ENCODE results near the gene RIC1. TPM values are rescaled to one million over a fixed set of nuclear protein-coding genes. Genes with fewer than 3 reads are reported as not detected.

RIC1 gene
- total RNA-seq, 5 donors from 2014 or later (not counting 1 experiment from before 2014, with no cell fraction given), result 22.2 to 29.9 (median 22.9) TPM

DNA sequence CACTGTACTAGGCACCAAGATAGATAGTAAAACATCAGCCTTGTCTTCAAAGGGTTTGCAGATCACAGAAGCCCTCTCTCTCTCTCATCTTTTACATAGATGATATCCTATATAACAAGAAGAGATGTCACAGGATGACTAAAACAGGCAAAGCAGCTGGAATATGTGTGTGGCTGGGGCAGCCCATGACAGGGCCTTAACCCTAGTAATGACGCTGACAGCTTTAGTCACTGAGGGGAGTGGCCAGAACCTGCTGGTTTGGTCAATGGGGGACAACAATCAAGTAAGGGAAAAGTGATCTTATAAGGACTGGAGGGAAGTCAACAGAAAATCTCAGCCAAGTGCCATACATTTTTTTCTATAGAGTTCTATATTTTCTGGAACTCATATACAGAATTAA, 41.9 kb upstream of the RIC1 start:
- WGBS (ENCODE audit: insufficient coverage), result no CpG with 5 or more reads among the region's 1 CpG
- no peaks in the 10 kb centered on the region for H3K9me3 Mint-ChIP-seq
- no peaks in the 10 kb centered on the region for H3K27me3 ChIP-seq (replicated peaks in 1 of 2; ENCODE audit: control insufficient read depth in 2 of 2, extremely low read depth in 1 of 2, insufficient read depth in 2 of 2, low read length in 1 of 2)
- peak overlapping the region; percentile 98 to 99 for H3K27ac Mint-ChIP-seq
- no peak for DNase-seq
- peaks cover 40 to 57% (median 48%) of the 10 kb centered on the region in 3 donors for H3K4me1 Mint-ChIP-seq
- H3K4me3 Mint-ChIP-seq, result peak overlapping the region in 2 of 3 donors; percentile 18 to 37
- CTCF ChIA-PET, result interaction anchor here (1.1 to 3.7 kb wide), 8 partner anchors 12 to 828 kb away, joined by 3 to 21 read pairs (median 6); partner anchors contain the start of gene CD274 (in 2 of the 2)
- H3K36me3 ChIP-seq (ENCODE audit: control insufficient read depth in 2 of 2, extremely low read depth in 1 of 2, insufficient read depth in 1 of 2, low read length in 1 of 2), result no peaks in the 10 kb centered on the region
- no peak overlapping the region for H3K4me3 ChIP-seq (ENCODE audit: control insufficient read depth in 1 of 2, extremely low read depth in 1 of 2, low read length in 1 of 2)
- H3K9me3 ChIP-seq, result no peaks in the 10 kb centered on the region
- no peaks in the 10 kb centered on the region for H3K36me3 Mint-ChIP-seq
- POLR2A ChIA-PET, result interaction anchor here in 1 of 2 donors (1.1 kb wide), 1 partner anchor 137 kb away, joined by 3 read pairs; no protein-coding TSS in a partner anchor
- peak in 1 of 4 experiments; percentile 21 for ATAC-seq (replicated peaks in 1 of 4)
- peaks cover 21 to 28% of the 10 kb centered on the region in 2 experiments for H3K4me1 ChIP-seq (ENCODE audit: control insufficient read depth in 1 of 2, extremely low read depth in 1 of 2, insufficient read depth in 2 of 2, low read length in 2 of 2)
- H3K27me3 Mint-ChIP-seq, result no peaks in the 10 kb centered on the region
- peak overlapping the region; percentile 79 for H3K27ac ChIP-seq (ENCODE audit: low read length)

- H3K27ac ChIP-seq (ENCODE audit: low read length), result no peak overlapping the region
- CTCF ChIA-PET, result no interaction called here
- H3K4me1 Mint-ChIP-seq, result peaks cover 10 to 28% (median 18%) of the 10 kb centered on the region in 3 donors
- no peaks in the 10 kb centered on the region for H3K9me3 ChIP-seq
- WGBS (ENCODE audit: insufficient coverage), result no CpG with 5 or more reads among the region's 3 CpGs
- H3K4me3 ChIP-seq (ENCODE audit: control insufficient read depth in 1 of 2, extremely low read depth in 1 of 2, low read length in 1 of 2), result no peak overlapping the region
- DNase-seq, result no peak
- no peak overlapping the region for H3K27ac Mint-ChIP-seq
- no peaks in the 10 kb centered on the region for H3K9me3 Mint-ChIP-seq
- no peak overlapping the region for H3K4me3 Mint-ChIP-seq
- H3K27me3 ChIP-seq (replicated peaks in 1 of 2; ENCODE audit: control insufficient read depth in 2 of 2, extremely low read depth in 1 of 2, insufficient read depth in 2 of 2, low read length in 1 of 2), result no peaks in the 10 kb centered on the region
- H3K36me3 ChIP-seq (ENCODE audit: control insufficient read depth in 2 of 2, extremely low read depth in 1 of 2, insufficient read depth in 1 of 2, low read length in 1 of 2), result no peaks in the 10 kb centered on the region
- no peaks in the 10 kb centered on the region for H3K36me3 Mint-ChIP-seq
- peaks cover 5 to 8% of the 10 kb centered on the region in 2 experiments for H3K4me1 ChIP-seq (ENCODE audit: control insufficient read depth in 1 of 2, extremely low read depth in 1 of 2, insufficient read depth in 2 of 2, low read length in 2 of 2)
- POLR2A ChIA-PET, result no interaction called here
- H3K27me3 Mint-ChIP-seq, result no peaks in the 10 kb centered on the region
- ATAC-seq (replicated peaks in 1 of 4), result no peak
Observed at GRCh38 chr9:5592231-5592630, 36.7 kb upstream of the RIC1 start.

GRCh38 chr9:5592904-5593303, 36.0 kb upstream of the RIC1 start:
- CTCF ChIA-PET, result no interaction called here
- peaks cover 0 to 1% of the 10 kb centered on the region in 2 experiments for H3K4me1 ChIP-seq (ENCODE audit: control insufficient read depth in 1 of 2, extremely low read depth in 1 of 2, insufficient read depth in 2 of 2, low read length in 2 of 2)
- no peak for ATAC-seq (replicated peaks in 1 of 4)
- Mint-ChIP-seq H3K36me3 (no peaks in the 10 kb centered on the region), H3K27me3 (no peaks in the 10 kb centered on the region), H3K27ac (no peak overlapping the region), H3K9me3 (no peaks in the 10 kb centered on the region), H3K4me3 (no peak overlapping the region), H3K4me1 (peaks cover 5 to 21% (median 13%) of the 10 kb centered on the region in 3 donors)
- no peaks in the 10 kb centered on the region for H3K9me3 ChIP-seq
- H3K27me3 ChIP-seq (replicated peaks in 1 of 2; ENCODE audit: control insufficient read depth in 2 of 2, extremely low read depth in 1 of 2, insufficient read depth in 2 of 2, low read length in 1 of 2), result no peaks in the 10 kb centered on the region
- no peaks in the 10 kb centered on the region for H3K36me3 ChIP-seq (ENCODE audit: control insufficient read depth in 2 of 2, extremely low read depth in 1 of 2, insufficient read depth in 1 of 2, low read length in 1 of 2)
- WGBS (ENCODE audit: insufficient coverage), result 100% methylated on average over 1 of the region's 5 CpGs
- H3K4me3 ChIP-seq (ENCODE audit: control insufficient read depth in 1 of 2, extremely low read depth in 1 of 2, low read length in 1 of 2), result no peak overlapping the region
- no peak overlapping the region for H3K27ac ChIP-seq (ENCODE audit: low read length)
- no peak for DNase-seq
- POLR2A ChIA-PET, result no interaction called here

DNA sequence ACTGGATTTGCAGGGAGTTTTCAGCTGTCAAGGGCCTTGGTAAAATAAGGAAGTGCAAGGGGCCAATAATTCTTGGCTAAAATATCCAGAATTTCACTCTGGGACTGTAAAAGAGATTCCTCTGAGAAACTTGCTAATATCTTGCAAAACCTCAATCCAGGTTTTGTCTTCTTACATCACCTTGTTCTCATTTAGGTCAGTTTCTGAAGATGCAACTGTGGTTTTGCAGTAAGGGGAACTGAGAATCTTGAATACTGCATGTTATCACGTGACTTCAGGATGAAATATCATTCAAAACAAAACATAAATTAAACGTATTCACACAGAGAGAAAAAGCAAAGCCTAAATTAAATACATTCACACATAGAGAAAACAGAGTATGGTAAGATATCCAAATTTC, 35.0 kb upstream of the RIC1 start:
- Histone ChIP-seq H3K36me3 (ENCODE audit: control insufficient read depth in 2 of 2, extremely low read depth in 1 of 2, insufficient read depth in 1 of 2, low read length in 1 of 2) (no peaks in the 10 kb centered on the region), H3K9me3 (no peaks in the 10 kb centered on the region), H3K27ac (ENCODE audit: low read length) (no peak overlapping the region), H3K27me3 (replicated peaks in 1 of 2; ENCODE audit: control insufficient read depth in 2 of 2, extremely low read depth in 1 of 2, insufficient read depth in 2 of 2, low read length in 1 of 2) (no peaks in the 10 kb centered on the region), H3K4me3 (ENCODE audit: control insufficient read depth in 1 of 2, extremely low read depth in 1 of 2, low read length in 1 of 2) (no peak overlapping the region), H3K4me1 (ENCODE audit: control insufficient read depth in 1 of 2, extremely low read depth in 1 of 2, insufficient read depth in 2 of 2, low read length in 2 of 2) (no peaks in the 10 kb centered on the region)
- peaks cover 5 to 19% (median 13%) of the 10 kb centered on the region in 3 donors for H3K4me1 Mint-ChIP-seq
- DNase-seq (no peak), ATAC-seq (replicated peaks in 1 of 4) (no peak)
- no peaks in the 10 kb centered on the region for H3K27me3 Mint-ChIP-seq
- no CpG with 5 or more reads among the region's 2 CpGs for WGBS (ENCODE audit: insufficient coverage)
- POLR2A ChIA-PET, result no interaction called here
- H3K27ac Mint-ChIP-seq, result no peak overlapping the region
- H3K36me3 Mint-ChIP-seq, result no peaks in the 10 kb centered on the region
- H3K4me3 Mint-ChIP-seq, result no peak overlapping the region
- H3K9me3 Mint-ChIP-seq, result no peaks in the 10 kb centered on the region
- CTCF ChIA-PET, result interaction anchor here in 1 of 2 donors (0.5 to 0.6 kb wide), 2 partner anchors 64 to 835 kb away, joined by 3 to 8 read pairs; no protein-coding TSS in a partner anchor

DNA sequence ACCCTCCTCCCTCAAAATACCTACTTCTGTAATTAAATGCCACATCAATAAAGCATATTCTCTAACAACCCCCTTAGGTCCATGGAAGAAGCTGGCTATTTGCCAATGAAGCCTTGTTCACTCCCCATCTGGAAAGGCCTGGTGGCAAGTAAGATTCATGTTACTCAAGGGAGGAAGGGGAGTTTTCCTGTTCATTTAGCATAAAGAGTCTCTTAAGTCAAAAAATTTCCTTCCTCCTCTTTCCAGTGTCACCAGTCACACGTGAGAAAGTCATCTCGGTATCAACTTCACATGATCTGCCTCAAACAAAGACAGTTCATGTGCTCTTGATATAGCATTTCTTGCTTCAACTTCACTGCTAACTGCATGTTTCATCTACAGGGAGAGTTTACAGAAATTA, 32.7 kb upstream of the RIC1 start:
- Histone ChIP-seq H3K27ac (ENCODE audit: low read length) (no peak overlapping the region), H3K36me3 (ENCODE audit: control insufficient read depth in 2 of 2, extremely low read depth in 1 of 2, insufficient read depth in 1 of 2, low read length in 1 of 2) (no peaks in the 10 kb centered on the region), H3K27me3 (replicated peaks in 1 of 2; ENCODE audit: control insufficient read depth in 2 of 2, extremely low read depth in 1 of 2, insufficient read depth in 2 of 2, low read length in 1 of 2) (no peaks in the 10 kb centered on the region), H3K4me3 (ENCODE audit: control insufficient read depth in 1 of 2, extremely low read depth in 1 of 2, low read length in 1 of 2) (no peak overlapping the region), H3K4me1 (ENCODE audit: control insufficient read depth in 1 of 2, extremely low read depth in 1 of 2, insufficient read depth in 2 of 2, low read length in 2 of 2) (peaks cover 2 to 7% of the 10 kb centered on the region in 2 experiments), H3K9me3 (no peaks in the 10 kb centered on the region)
- WGBS (ENCODE audit: insufficient coverage), result no CpG with 5 or more reads among the region's 2 CpGs
- no peaks in the 10 kb centered on the region for H3K9me3 Mint-ChIP-seq
- CTCF ChIA-PET, result interaction anchor here (0.6 to 1.5 kb wide), 5 partner anchors 8 to 410 kb away, joined by 3 to 5 read pairs (median 3); no protein-coding TSS in a partner anchor
- H3K27me3 Mint-ChIP-seq, result no peaks in the 10 kb centered on the region
- no peak for ATAC-seq (replicated peaks in 1 of 4)
- H3K4me1 Mint-ChIP-seq, result peaks cover 5 to 20% (median 5%) of the 10 kb centered on the region in 3 donors
- DNase-seq, result no peak
- H3K4me3 Mint-ChIP-seq, result no peak overlapping the region
- H3K27ac Mint-ChIP-seq, result no peak overlapping the region
- no peaks in the 10 kb centered on the region for H3K36me3 Mint-ChIP-seq
- POLR2A ChIA-PET, result interaction anchor here in 1 of 2 donors (0.5 kb wide), 1 partner anchor 413 kb away, joined by 3 read pairs; no protein-coding TSS in a partner anchor

DNA sequence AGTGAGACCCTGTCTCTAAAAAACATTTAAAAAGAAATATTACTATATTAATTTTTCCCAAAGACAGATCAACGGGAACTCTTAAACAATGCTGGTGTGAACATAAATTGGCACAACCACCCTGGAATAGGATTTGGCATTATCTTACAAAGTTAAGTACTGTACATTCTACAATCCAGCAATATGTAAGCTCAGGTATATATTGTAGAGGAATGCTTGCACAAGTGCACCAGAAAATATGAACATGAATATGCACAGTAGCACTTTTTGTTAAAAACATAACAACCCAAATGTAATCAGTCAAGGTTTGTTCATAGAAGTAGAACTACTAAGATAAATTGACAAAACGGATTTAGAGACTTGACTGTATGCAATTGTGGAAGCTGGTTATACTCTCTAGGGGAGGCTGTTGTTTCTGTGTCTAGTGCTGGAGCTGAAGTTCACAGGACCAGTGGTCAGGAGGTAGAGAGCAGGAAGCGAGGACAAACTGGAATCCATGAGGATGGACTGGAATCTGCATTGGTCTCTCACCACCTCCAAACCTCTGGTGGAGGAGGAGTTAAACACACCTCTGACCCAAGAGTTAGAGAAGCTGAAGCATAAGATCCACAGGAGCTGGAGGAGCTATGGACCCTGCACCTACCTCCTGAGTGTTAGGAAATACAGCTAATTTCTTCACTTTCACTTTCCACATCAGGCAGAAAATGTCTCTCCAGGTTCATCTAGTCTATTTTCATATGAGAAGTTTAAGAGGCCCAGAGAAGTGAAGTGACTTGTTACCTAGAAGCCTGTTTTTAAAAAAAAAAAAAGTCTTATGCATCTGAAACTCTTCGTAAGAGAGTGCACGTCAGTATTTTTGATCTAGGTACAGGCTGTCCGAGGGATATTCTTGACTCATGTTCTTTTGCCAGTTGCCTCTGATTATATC, 20.3 kb upstream of the RIC1 start:
- H3K4me3 ChIP-seq (ENCODE audit: control insufficient read depth in 1 of 2, extremely low read depth in 1 of 2, low read length in 1 of 2), result peak overlapping the region in 1 of 2 donors; percentile 2
- H3K4me1 ChIP-seq (ENCODE audit: control insufficient read depth in 1 of 2, extremely low read depth in 1 of 2, insufficient read depth in 2 of 2, low read length in 2 of 2), result peaks cover 0 to 2% of the 10 kb centered on the region in 2 experiments
- H3K9me3 Mint-ChIP-seq, result no peaks in the 10 kb centered on the region
- POLR2A ChIA-PET, result interaction anchor here in 1 of 2 donors (0.7 kb wide), 2 partner anchors 25 to 408 kb away, joined by 3 to 4 read pairs; no protein-coding TSS in a partner anchor
- WGBS (ENCODE audit: insufficient coverage), result 67% methylated on average over 1 of the region's 6 CpGs
- DNase-seq (no peak), ATAC-seq (replicated peaks in 1 of 4) (peak; percentile 43 to 78 (median 58))
- H3K27ac Mint-ChIP-seq, result peak overlapping the region; percentile 83 to 90
- peaks cover 21 to 31% (median 25%) of the 10 kb centered on the region in 3 donors for H3K4me1 Mint-ChIP-seq
- peaks cover 3% of the 10 kb centered on the region for H3K36me3 Mint-ChIP-seq
- H3K9me3 ChIP-seq, result no peaks in the 10 kb centered on the region
- H3K27me3 ChIP-seq (replicated peaks in 1 of 2; ENCODE audit: control insufficient read depth in 2 of 2, extremely low read depth in 1 of 2, insufficient read depth in 2 of 2, low read length in 1 of 2), result no peaks in the 10 kb centered on the region
- no peaks in the 10 kb centered on the region for H3K36me3 ChIP-seq (ENCODE audit: control insufficient read depth in 2 of 2, extremely low read depth in 1 of 2, insufficient read depth in 1 of 2, low read length in 1 of 2)
- H3K27me3 Mint-ChIP-seq, result no peaks in the 10 kb centered on the region
- peak overlapping the region; percentile 70 to 79 (median 76) for H3K4me3 Mint-ChIP-seq
- CTCF ChIA-PET, result interaction anchor here (0.9 to 2.4 kb wide), 3 partner anchors 8 to 18 kb away, joined by 3 to 9 read pairs (median 8); no protein-coding TSS in a partner anchor
- no peak overlapping the region for H3K27ac ChIP-seq (ENCODE audit: low read length)

All from T-cell (primary cell).